Fibroblast of skin of scalp (primary cell): Measurements from ENCODE around the gene ENC1. TPM values are rescaled to one million over a fixed set of nuclear protein-coding genes. Genes with fewer than 3 reads are reported as not detected.
A peak's percentile ranks its signal among the peaks of the same experiment; 100 is the strongest.
"Not testable (repeated sequence)": the region's sequence is repeated elsewhere in the genome, so short reads cannot be mapped to it uniquely, and the experiment has no call there.

Experiments
- DNase-seq: peaks from one replicate; pipeline ENCODE4 v3.0.0-alpha.2; 2013
- polyA plus RNA-seq, 2 experiments: library from polyadenylated mRNA; unstranded; fragments of 120-200 nt; gene quantifications; one replicate each; pipeline ENCODE4 v1.2.1, GENCODE V29; 2013; ENCODE audit not compliant: insufficient read length in 2 of 2

The ENC1 gene
- polyA plus RNA-seq (2013, experiment 1 of 2; ENCODE audit: insufficient read length) = 22.9 TPM
- polyA plus RNA-seq (2013, experiment 2 of 2; ENCODE audit: insufficient read length) = 25.1 TPM

GRCh38 chr5:74640450-74640953, at the start of gene ENC1:
Gene ENC1, minus strand, starts transcription at chr5:74640728. Its CDS starts 4,243 bp downstream, at chr5:74636485.
- DNase-seq = peak; percentile 90

- DNase-seq = no peak
Measured at GRCh38 chr5:74686962-74687751, 46.6 kb upstream of the ENC1 start.

- DNase-seq = no peak
Measured at GRCh38 chr5:74685979-74686631, 45.6 kb upstream of the ENC1 start.

GRCh38 chr5:74684900-74685851, 44.6 kb upstream of the ENC1 start, which contains the start of gene HEXB:
Gene HEXB, plus strand, starts transcription at chr5:74685233. Its CDS starts 28 bp downstream, at chr5:74685261.
- peak; percentile 85 for DNase-seq

- DNase-seq = no peak
Measured at GRCh38 chr5:74679966-74680365, 39.4 kb upstream of the ENC1 start.

- not testable (repeated sequence) for DNase-seq
Measured at GRCh38 chr5:74679300-74679699, 38.8 kb upstream of the ENC1 start.

GRCh38 chr5:74678123-74678522, 37.6 kb upstream of the ENC1 start:
- not testable (repeated sequence) for DNase-seq

- not testable (repeated sequence) for DNase-seq
Measured at GRCh38 chr5:74676466-74676865, 35.9 kb upstream of the ENC1 start.

GRCh38 chr5:74673011-74673790, 32.7 kb upstream of the ENC1 start:
- peak; percentile 52 for DNase-seq

GRCh38 chr5:74672215-74672877, 31.8 kb upstream of the ENC1 start:
- no peak for DNase-seq

GRCh38 chr5:74670396-74671038, 30.0 kb upstream of the ENC1 start:
- DNase-seq = no peak

GRCh38 chr5:74669821-74670220, 29.3 kb upstream of the ENC1 start:
- no peak for DNase-seq

GRCh38 chr5:74667396-74667795, 26.9 kb upstream of the ENC1 start:
- DNase-seq = no peak

- no peak for DNase-seq
Measured at GRCh38 chr5:74665816-74666215, 25.3 kb upstream of the ENC1 start.

- no peak for DNase-seq
Measured at GRCh38 chr5:74665273-74665672, 24.7 kb upstream of the ENC1 start.

- DNase-seq = no peak
Measured at GRCh38 chr5:74664551-74664950, 24.0 kb upstream of the ENC1 start.

- no peak for DNase-seq
Measured at GRCh38 chr5:74660873-74661272, 20.3 kb upstream of the ENC1 start.

GRCh38 chr5:74660140-74660539, 19.6 kb upstream of the ENC1 start:
- no peak for DNase-seq

- no peak for DNase-seq
Measured at GRCh38 chr5:74659172-74659571, 18.6 kb upstream of the ENC1 start.

GRCh38 chr5:74657165-74657564, 16.6 kb upstream of the ENC1 start:
- no peak for DNase-seq
